Central memory CD8-positive, alpha-beta T cell (primary cell): ENCODE measurements around the gene ZBTB32.

ENCODE experiments used
- ATAC-seq: fragments of 150-1000 bp; cut with Tn5 transposase; replicated peaks from 2 replicates; pipeline ENCODE4 v1.10.0; 2022; ENCODE audit warnings: mild to moderate bottlenecking, moderate FRiP score, moderate number of reproducible peaks; ENCODE audit not compliant: poor library complexity, severe bottlenecking; ENCODE audit errors: extremely low read depth
- DNase-seq, 2 donors: peaks; one replicate each; pipeline ENCODE4 v3.0.0; 2021; ENCODE audit warnings: low spot score in 2 of 2
- H3K27ac Mint-ChIP-seq: one replicate; pipeline ENCODE4 v1.8.0; 2022; ENCODE audit warnings: low read depth, mild to moderate bottlenecking, moderate library complexity, mixed read lengths
- H3K27me3 Mint-ChIP-seq: one replicate; pipeline ENCODE4 v1.8.0; 2022; ENCODE audit warnings: mixed read lengths
- H3K36me3 Mint-ChIP-seq: one replicate; pipeline ENCODE4 v1.8.0; 2022; ENCODE audit warnings: mild to moderate bottlenecking, moderate library complexity, mixed read lengths; ENCODE audit not compliant: insufficient read depth
- H3K4me1 Mint-ChIP-seq: one replicate; pipeline ENCODE4 v1.8.0; 2022; ENCODE audit warnings: mixed read lengths
- H3K4me3 Mint-ChIP-seq: one replicate; pipeline ENCODE4 v1.8.0; 2022; ENCODE audit warnings: mild to moderate bottlenecking, moderate library complexity, mixed read lengths
- H3K9me3 Mint-ChIP-seq: one replicate; pipeline ENCODE4 v1.8.0; 2022; ENCODE audit warnings: mixed read lengths

Gene ZBTB32

DNA sequence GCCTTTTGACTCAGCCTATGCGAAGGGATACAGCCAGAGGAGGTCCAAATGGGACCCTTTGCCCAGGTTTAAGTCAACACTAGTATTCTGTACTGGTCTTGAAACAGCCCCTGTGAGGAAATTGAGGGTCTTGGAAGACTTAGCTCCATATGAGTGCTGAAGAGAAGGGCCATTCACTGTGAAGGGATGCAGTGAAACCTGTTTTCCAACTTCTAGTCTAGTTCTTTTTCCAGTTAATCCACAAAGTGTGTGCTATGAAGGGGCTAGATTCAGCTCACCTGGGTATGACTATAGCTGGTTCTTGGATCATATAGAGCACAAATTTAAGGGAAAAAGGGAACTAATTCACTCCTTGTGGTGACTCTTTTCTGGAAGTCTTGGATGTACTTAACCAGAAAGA, 4.0 kb downstream of the ZBTB32 start:
- ATAC-seq (no peak), DNase-seq (no peak)
- H3K4me1 Mint-ChIP-seq, result peaks cover 24% of the 10 kb centered on the region
- peaks cover 3% of the 10 kb centered on the region for H3K36me3 Mint-ChIP-seq
- no peaks in the 10 kb centered on the region for H3K27me3 Mint-ChIP-seq
- no peak overlapping the region for H3K4me3 Mint-ChIP-seq
- no peaks in the 10 kb centered on the region for H3K9me3 Mint-ChIP-seq
- no peak overlapping the region for H3K27ac Mint-ChIP-seq

DNA sequence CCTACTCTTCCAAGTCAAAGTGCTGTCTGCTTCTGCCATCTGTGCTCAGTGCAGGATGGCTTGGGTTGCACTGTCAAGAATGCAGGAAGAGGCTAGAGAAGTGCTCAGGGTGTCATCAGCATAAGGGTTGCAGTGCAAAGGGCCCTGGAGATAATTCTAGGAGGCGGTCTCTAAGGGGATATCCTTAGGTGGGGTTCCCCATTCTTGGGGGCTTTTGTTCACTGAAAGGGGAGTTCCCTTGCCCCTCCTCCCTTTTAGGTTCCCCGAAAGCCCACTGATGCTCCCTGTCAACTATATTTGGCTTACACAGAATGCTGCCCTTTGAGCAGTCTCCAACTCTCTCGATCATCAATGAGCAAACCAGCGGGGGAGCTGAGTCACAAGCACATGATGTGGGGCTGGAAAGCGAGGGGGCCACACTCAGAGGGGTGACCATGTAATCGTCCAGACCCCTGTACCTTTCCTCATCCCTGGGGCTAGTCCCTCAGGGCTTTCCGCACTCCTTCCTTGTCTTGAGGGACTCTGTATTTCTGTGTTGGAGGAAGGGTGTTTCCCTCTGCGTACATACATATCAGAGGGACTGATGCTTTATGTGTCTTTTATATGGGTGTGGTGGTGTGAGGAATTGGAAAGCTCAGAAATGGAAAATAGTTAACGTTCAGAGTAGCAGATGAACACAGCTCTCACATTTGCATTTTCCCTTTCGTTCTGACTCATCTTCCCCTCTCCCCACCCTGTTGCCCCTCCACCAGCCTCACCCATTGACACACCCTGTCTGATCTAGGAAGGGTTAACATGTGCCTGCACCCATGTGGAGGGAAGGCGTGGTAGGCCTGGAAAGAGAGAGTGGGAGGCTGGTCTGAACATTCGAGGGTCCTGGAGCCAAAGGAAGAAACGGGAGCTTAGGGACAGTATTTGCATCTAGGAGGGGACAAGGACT, 6.7 kb downstream of the ZBTB32 start:
- no peak for DNase-seq
- ATAC-seq, result no peak
- Mint-ChIP-seq H3K27ac (peak overlapping the region; percentile 47), H3K36me3 (peaks cover 7% of the 10 kb centered on the region), H3K4me3 (peak overlapping the region; percentile 36), H3K4me1 (peaks cover 47% of the 10 kb centered on the region), H3K27me3 (no peaks in the 10 kb centered on the region), H3K9me3 (no peaks in the 10 kb centered on the region)

DNA sequence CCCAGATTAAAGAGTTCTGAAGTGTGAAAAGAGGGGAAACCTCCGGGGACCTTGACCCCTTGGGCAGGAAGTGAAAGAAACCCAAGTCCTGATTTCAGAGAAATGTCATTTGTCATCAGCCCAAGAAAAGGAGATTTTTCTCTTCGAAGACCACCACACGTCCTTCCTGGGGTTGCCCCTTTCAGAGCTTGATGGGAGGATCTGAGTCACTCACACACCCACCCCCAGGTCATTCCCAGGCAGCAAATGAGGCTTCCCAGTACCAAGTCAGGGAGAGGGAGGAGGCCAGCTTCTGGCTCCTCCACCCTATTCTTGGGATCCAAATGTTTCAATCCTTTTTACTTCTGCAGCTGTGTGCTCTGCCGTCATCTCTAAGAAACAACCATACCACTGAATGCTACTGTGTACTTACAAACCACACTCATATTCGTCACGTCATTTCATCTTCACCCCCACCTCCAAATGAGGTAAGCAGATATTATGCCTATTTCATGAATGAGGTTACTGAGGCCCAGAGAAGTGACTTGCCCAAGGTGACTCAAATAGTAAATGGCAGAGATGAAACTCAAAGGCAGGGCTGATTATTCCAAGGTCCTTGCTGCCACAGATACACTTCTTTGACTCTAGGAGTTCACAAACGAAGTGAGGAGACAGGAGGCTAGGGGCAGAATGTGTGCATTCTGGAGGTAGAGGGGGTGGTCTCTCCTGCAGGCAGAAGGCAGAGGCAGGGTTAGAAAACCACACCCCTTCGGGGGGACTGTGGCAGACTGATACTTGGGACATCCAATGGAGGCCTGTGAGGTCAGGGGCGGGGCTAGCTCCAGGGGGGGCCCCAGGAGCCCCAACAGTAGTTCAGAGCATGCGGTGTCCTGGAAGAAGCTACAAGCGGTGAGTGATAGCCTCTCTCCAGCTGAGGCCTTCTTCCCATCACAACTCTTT, 8.5 kb downstream of the ZBTB32 start:
- H3K9me3 Mint-ChIP-seq, result no peaks in the 10 kb centered on the region
- peak in 1 of 2 donors; percentile 53 for DNase-seq
- H3K4me3 Mint-ChIP-seq, result peak overlapping the region; percentile 97
- ATAC-seq, result peak; percentile 38
- H3K27me3 Mint-ChIP-seq, result no peaks in the 10 kb centered on the region
- peaks cover 60% of the 10 kb centered on the region for H3K4me1 Mint-ChIP-seq
- H3K27ac Mint-ChIP-seq, result peak overlapping the region; percentile 87
- H3K36me3 Mint-ChIP-seq, result peaks cover 18% of the 10 kb centered on the region

DNA sequence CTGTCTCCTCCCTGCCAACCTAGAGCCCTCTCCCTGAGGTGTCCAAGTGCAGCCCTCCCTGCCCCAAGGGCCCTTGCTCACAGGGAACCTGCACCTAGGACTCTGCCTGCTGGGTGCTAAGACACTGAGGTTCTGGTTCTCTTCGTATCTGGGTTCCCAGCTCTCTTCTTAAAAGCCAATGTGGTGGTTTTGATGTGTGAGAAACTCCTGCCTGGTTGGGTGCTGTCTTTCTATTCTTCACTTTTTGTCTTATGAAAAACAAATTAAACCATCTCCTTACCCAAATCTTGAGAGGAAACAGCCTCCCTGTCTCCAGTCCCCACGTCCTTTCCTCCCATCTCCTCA, 9.1 kb downstream of the ZBTB32 start:
- ATAC-seq, result no peak
- H3K27me3 Mint-ChIP-seq, result no peaks in the 10 kb centered on the region
- H3K27ac Mint-ChIP-seq, result peak overlapping the region; percentile 87
- no peak for DNase-seq
- H3K36me3 Mint-ChIP-seq, result peaks cover 18% of the 10 kb centered on the region
- H3K4me3 Mint-ChIP-seq, result peak overlapping the region; percentile 97
- no peaks in the 10 kb centered on the region for H3K9me3 Mint-ChIP-seq
- peaks cover 60% of the 10 kb centered on the region for H3K4me1 Mint-ChIP-seq

DNA sequence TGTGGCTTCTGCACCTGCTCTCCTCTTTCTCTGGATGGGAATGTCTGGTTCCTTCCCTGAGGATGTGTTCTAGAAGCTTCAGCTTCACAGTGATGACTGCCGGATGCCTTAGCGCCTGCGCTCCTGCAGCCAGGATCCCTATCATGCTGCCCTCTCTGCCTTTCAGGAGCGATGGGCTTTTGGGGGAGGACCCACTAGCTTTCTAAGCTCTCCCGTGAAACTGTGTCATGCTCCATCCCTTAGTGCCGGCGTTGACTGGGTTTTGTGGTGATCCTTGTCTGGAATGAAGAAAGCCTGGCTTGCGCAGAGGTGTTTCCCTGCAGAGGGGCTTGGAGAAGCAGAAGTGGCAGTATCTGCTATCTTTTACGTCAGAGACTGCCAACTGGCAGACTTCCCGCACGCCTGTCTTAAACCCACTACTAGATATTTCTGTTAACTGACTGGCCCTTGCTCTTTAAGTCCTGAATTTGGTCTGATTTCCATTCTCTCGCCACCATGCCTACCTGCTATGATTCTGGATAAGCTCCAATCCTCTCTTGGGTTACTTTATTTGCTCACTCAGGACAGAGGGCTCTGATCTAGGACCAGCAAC, 9.6 kb downstream of the ZBTB32 start:
- DNase-seq, result no peak
- no peak for ATAC-seq
- H3K27me3 Mint-ChIP-seq, result no peaks in the 10 kb centered on the region
- no peaks in the 10 kb centered on the region for H3K9me3 Mint-ChIP-seq
- H3K4me1 Mint-ChIP-seq, result peaks cover 66% of the 10 kb centered on the region
- H3K4me3 Mint-ChIP-seq, result peak overlapping the region; percentile 97
- peak overlapping the region; percentile 87 for H3K27ac Mint-ChIP-seq
- H3K36me3 Mint-ChIP-seq, result peaks cover 18% of the 10 kb centered on the region

DNA sequence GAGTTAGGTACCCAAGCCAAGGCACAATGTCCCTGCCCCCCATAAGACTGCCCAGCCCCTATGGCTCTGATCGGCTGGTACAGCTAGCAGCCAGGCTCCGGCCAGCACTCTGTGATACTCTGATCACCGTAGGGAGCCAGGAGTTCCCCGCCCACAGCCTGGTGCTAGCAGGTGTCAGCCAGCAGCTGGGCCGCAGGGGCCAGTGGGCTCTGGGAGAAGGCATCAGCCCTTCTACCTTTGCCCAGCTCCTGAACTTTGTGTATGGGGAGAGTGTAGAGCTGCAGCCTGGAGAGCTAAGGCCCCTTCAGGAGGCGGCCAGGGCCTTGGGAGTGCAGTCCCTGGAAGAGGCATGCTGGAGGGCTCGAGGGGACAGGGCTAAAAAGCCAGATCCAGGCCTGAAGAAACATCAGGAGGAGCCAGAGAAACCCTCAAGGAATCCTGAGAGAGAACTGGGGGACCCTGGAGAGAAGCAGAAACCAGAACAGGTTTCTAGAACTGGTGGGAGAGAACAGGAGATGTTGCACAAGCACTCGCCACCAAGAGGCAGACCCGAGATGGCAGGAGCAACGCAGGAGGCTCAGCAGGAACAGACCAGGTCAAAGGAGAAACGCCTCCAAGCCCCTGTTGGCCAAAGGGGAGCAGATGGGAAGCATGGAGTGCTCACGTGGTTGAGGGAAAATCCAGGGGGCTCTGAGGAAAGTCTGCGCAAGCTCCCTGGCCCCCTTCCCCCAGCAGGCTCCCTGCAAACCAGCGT, 10.4 kb downstream of the ZBTB32 start:
- peaks cover 73% of the 10 kb centered on the region for H3K4me1 Mint-ChIP-seq
- H3K4me3 Mint-ChIP-seq, result peak overlapping the region; percentile 97
- peaks cover 20% of the 10 kb centered on the region for H3K36me3 Mint-ChIP-seq
- no peaks in the 10 kb centered on the region for H3K9me3 Mint-ChIP-seq
- ATAC-seq (no peak), DNase-seq (no peak)
- no peaks in the 10 kb centered on the region for H3K27me3 Mint-ChIP-seq
- peak overlapping the region; percentile 87 for H3K27ac Mint-ChIP-seq

DNA sequence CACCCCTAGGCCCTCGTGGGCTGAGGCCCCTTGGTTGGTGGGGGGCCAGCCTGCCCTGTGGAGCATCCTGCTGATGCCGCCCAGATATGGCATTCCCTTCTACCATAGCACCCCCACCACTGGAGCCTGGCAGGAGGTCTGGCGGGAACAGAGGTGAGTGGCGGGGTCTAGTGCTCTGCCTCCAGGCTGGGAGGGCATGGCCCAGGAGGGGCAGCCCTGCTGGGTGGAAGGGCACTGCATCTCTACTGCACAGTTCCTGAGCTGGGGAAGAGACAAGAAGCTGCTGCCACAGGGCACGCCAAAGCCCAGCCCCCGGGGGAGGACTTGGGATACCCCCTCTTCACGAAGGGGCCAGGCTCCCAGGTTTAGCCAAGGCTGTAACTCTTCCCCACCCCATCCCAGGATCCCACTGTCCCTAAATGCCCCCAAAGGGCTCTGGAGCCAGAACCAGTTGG, 11.0 kb downstream of the ZBTB32 start:
- DNase-seq (no peak), ATAC-seq (no peak)
- no peaks in the 10 kb centered on the region for H3K27me3 Mint-ChIP-seq
- H3K4me1 Mint-ChIP-seq, result peaks cover 77% of the 10 kb centered on the region
- H3K4me3 Mint-ChIP-seq, result peak overlapping the region; percentile 97
- H3K27ac Mint-ChIP-seq, result peak overlapping the region; percentile 98
- no peaks in the 10 kb centered on the region for H3K9me3 Mint-ChIP-seq
- peaks cover 22% of the 10 kb centered on the region for H3K36me3 Mint-ChIP-seq

DNA sequence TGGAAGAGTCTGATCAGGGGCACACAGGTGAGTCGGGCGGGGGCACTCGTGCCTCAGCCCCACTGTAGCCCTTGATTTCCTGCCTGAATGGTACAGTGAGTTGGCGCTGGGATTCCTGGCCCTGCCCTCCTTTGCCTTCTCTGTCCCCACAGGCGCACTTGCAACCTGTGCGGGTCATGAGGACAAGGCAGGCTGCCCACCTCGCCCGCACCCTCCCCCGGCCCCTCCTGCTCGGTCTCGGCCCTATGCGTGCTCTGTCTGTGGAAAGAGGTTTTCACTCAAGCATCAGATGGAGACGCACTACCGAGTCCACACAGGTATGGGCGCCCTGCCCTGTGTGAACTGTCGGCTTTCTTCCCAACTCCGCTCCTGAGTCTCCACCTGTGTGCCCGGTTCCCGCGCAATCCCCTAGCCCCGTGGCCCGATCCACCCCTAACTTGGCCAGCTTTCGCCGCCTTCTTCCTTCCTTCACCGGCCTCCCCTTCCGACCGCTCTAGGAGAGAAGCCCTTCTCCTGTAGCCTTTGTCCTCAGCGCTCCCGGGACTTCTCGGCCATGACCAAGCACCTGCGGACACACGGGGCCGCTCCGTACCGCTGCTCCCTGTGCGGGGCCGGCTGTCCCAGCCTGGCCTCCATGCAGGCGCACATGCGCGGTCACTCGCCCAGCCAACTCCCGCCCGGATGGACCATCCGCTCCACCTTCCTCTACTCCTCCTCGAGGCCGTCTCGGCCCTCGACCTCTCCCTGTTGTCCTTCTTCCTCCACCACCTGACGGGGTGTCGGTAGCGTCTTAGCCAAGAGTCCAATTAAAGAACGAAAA, 11.8 kb downstream of the ZBTB32 start:
- Mint-ChIP-seq H3K4me3 (peak overlapping the region; percentile 97), H3K9me3 (no peaks in the 10 kb centered on the region), H3K27ac (peak overlapping the region; percentile 98), H3K4me1 (peaks cover 73% of the 10 kb centered on the region), H3K36me3 (peaks cover 22% of the 10 kb centered on the region), H3K27me3 (no peaks in the 10 kb centered on the region)
- DNase-seq (no peak), ATAC-seq (no peak)

DNA sequence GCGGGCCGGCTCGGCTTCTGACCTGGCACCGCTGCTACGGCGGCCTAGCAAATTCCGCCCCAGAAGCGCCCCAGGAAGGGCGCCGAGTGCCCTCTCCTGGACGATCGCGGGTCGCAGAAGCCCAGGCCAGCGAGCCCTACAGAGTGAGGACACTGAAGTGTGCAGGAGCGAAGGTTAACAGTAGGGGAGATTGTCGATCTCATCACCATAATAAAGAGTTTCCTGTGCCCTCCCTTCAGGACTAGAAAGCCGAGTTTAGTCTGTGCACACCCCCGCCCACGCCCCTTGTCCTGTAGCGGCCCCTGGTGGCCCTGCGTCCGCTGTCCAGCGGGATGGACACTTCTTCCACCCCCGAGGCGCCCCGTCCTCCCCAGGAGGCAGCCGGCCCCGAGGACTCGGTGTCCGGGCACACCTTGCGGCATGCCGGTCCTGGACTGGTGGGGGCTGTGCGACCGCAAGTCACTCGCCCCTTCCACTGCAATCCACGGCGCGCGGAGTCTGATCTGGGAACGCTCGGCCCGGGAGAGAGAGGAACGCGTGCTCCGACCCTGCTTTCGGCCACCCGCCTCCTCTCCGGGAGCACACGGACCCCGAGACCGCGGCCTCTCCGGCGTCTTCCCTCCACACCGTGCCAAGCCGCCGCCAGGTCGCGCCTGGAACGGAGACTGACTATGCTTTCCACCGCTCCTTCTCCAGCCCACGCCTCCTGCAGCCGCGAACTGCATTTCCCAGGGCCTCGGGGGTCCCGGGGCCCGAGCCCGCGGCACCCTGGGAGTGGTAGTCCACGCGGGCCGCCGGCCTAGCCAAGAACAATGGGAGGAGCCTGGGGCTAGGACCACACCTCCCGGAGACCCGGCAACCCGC, 12.7 kb downstream of the ZBTB32 start:
- Mint-ChIP-seq H3K4me1 (peaks cover 68% of the 10 kb centered on the region), H3K27ac (peak overlapping the region; percentile 98), H3K27me3 (no peaks in the 10 kb centered on the region), H3K36me3 (peaks cover 26% of the 10 kb centered on the region), H3K9me3 (no peaks in the 10 kb centered on the region), H3K4me3 (peak overlapping the region; percentile 97)
- ATAC-seq (peak; percentile 79), DNase-seq (peak; percentile 88 to 97)

DNA sequence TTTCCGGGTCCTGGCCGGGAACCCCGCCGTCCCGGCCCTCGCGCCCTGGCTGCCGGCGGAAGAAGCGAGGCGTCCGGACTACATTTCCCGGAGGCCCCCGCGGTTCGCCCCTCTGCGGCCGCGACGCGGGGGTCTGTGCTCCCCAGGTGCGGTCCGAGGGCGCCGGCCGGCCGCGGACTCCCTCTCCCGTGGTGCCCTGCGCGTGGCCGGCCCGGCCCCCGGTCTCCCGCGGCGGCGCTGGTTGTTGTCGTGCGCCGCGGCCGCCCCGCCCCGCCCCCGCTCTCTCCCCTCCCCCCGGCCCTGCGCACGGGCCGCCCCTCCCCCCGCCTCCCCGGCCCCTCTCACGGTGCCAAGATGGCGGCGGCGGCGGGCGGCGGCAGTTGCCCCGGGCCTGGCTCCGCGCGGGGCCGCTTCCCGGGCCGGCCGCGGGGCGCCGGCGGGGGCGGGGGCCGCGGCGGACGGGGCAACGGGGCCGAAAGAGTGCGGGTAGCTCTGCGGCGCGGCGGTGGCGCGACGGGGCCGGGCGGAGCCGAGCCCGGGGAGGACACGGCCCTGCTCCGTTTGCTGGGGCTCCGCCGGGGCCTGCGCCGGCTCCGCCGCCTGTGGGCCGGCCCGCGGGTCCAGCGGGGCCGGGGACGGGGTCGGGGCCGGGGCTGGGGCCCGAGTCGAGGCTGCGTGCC, 13.4 kb downstream of the ZBTB32 start, which contains the start of gene KMT2B:
TSS of gene KMT2B (plus strand) at position 339 of the 680 bp plus-strand sequence. CDS start at position 355, 16 bp downstream.
- Mint-ChIP-seq H3K27ac (peak within 1 kb of the TSS; percentile 98), H3K4me3 (peak within 1 kb of the TSS; percentile 97), H3K9me3 (no peaks in the 10 kb centered on the region), H3K27me3 (no peaks in the 10 kb centered on the region), H3K36me3 (peaks cover 31% of the 10 kb centered on the region), H3K4me1 (peaks cover 60% of the 10 kb centered on the region)
- peak; percentile 18 for ATAC-seq
- no peak for DNase-seq
